Activated naive CD8-positive, alpha-beta T cell treated with anti-CD3 and anti-CD28 coated beads, Interleukin-2, amount 10 ng/mL, durations not matched to agents 7 days and 5 days (primary cell): ENCODE data around the gene SIGLEC9. TPM values are rescaled to one million over a fixed set of nuclear protein-coding genes. Genes with fewer than 3 reads are reported as not detected.
"Not testable (repeated sequence)": the region's sequence is repeated elsewhere in the genome, so short reads cannot be mapped to it uniquely, and the experiment has no call there.

Source experiments
- ATAC-seq: fragments of 150-1000 bp; cut with Tn5 transposase; one replicate; pipeline ENCODE4 v1.10.0; 2021; ENCODE audit warnings: low read depth, moderate library complexity
- POLR2A ChIA-PET: fragments of 350-600 bp; sonication (Branson Sonifier 250); formaldehyde crosslinking; loops from one replicate; lab custom pipeline; 2021; ENCODE audit warnings: antibody characterized with exemption; lab: Charles Lee
- DNase-seq: peaks from one replicate; pipeline ENCODE4 v3.0.0; 2021
- H3K27ac Mint-ChIP-seq: one replicate; pipeline ENCODE4 v1.8.0; 2022; ENCODE audit warnings: mild to moderate bottlenecking, mixed read lengths
- H3K27me3 Mint-ChIP-seq: one replicate; pipeline ENCODE4 v1.8.0; 2022; ENCODE audit warnings: mild to moderate bottlenecking, moderate library complexity, mixed read lengths
- H3K36me3 Mint-ChIP-seq: one replicate; pipeline ENCODE4 v1.8.0; 2021; ENCODE audit warnings: mild to moderate bottlenecking, mixed read lengths
- H3K4me1 Mint-ChIP-seq: one replicate; pipeline ENCODE4 v1.8.0; 2021; ENCODE audit warnings: mixed read lengths
- H3K4me3 Mint-ChIP-seq: one replicate; pipeline ENCODE4 v1.8.0; 2022; ENCODE audit warnings: mild to moderate bottlenecking, moderate library complexity, mixed read lengths
- H3K9me3 Mint-ChIP-seq: one replicate; pipeline ENCODE4 v1.8.0; 2021; ENCODE audit warnings: mixed read lengths
- total RNA-seq, 2 experiments: library from RNA; stranded (reverse); gene quantifications; one replicate each; pipeline ENCODE4 v1.2.3, GENCODE V29; 2021

SIGLEC9 gene
- total RNA-seq, 2 experiments from 2014 or later: 1.3 to 2.0 TPM

DNA sequence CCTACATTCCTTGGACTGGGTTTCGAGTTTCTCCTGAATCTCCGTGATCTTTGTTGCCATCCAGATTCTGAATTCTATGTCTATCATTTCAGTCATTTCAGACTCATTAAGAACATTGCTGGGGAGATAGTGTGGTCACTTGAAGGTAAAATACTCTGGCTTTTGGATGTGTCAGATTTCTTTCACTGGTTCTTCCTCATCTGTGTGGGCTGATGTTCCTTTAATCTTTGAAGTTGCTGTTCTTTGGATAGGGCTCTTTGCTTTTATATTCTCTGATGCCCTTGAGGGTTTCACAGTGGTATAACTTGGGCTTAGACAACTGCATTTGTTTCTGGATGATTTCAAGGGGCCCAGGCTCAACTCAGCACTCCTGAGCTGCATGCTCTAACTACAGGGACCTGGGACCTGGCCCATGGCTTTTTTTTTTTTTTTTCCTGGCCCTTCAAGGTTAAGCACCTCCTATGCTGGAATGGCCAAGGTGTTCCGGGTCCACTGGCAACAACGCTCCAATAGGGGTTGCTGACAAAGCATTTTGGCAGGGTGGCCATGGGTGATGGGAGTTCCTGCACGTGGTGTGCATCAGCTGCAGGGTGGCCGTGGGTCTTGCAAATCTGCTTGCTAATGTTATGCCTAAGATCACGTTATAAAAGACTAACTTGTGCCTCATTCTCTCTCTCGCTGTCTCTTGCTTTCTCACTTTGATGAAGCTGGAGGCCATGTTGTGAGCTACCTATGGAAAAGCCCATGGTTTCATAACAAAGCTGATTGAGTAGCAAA is 11.5 kb downstream of the SIGLEC9 start:
- peaks cover 12% of the 10 kb centered on the region for H3K27me3 Mint-ChIP-seq
- H3K4me3 Mint-ChIP-seq: no peak overlapping the region
- peaks cover 4% of the 10 kb centered on the region for H3K36me3 Mint-ChIP-seq
- ATAC-seq: no peak
- H3K27ac Mint-ChIP-seq: no peak overlapping the region
- peak; percentile 7 for DNase-seq
- POLR2A ChIA-PET: no interaction called here
- peaks cover 1% of the 10 kb centered on the region for H3K9me3 Mint-ChIP-seq
- H3K4me1 Mint-ChIP-seq: peaks cover 28% of the 10 kb centered on the region

DNA sequence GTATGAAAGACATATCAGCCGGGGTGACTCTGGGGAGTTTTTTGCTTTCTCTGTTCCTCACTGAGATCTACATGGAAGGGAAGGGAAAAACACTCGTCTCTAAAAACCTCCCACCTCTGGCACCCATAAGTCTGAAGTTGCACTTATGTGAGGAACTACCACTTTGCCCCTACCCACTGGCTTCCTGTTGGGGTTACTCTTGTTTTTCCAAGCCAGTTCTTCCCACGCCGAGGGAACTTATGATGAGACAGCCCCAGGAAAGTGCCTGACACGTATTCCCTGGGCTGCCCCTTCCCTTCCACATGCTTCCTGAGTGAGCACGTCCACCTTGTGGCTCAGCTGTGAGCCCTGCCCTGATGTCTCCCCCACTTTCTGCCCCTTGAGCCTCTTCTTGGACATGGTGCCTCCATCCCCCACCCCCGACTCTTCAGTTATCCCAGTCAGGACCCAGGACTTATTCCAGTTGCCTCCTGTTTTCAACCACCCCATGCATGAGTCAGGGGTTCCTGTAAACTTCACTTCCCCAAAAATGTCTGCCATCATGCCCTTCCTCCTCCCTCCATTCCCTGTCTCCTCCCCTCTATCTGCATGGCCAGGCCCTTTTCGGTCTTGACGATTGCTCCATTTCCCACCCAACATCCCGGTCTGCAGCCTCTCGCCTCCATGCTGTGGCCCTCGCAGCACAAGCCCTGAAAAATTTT is 12.3 kb downstream of the SIGLEC9 start:
- no peak for DNase-seq
- peaks cover 1% of the 10 kb centered on the region for H3K9me3 Mint-ChIP-seq
- no peak overlapping the region for H3K27ac Mint-ChIP-seq
- no peak for ATAC-seq
- H3K4me3 Mint-ChIP-seq: no peak overlapping the region
- H3K27me3 Mint-ChIP-seq: peaks cover 12% of the 10 kb centered on the region
- peaks cover 4% of the 10 kb centered on the region for H3K36me3 Mint-ChIP-seq
- peaks cover 25% of the 10 kb centered on the region for H3K4me1 Mint-ChIP-seq
- POLR2A ChIA-PET: no interaction called here

DNA sequence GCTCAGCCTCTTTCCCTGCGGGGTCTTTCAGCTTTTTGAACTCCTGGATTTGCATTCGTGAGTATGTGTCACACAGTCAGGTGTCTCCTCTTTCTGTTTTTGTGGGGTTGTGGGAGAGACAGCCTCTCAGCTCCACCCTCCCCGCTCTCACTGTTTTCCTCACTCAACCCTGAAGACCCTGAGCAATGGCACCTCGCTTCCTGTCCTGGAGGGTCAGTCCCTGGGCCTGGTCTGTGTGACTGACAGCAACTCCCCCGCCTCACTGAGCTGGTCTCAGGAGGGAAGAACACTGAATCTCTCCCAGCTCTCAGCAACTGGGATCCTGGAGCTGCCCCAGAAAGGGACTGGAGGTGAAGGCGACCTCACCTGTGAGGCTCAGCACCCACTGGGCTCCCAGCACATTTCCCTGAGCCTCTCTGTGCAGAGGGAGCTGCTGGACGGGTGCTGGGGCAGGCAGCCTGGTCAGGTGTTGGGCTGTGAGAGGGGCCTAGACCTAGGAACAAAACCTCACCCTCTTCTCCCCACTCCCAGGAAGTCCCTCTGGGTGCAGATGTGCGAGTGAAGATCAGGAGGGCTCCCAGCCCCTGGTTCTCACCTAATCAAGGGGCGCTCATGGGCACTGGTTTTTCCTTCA is 13.2 kb downstream of the SIGLEC9 start:
- peaks cover 23% of the 10 kb centered on the region for H3K4me1 Mint-ChIP-seq
- ATAC-seq: no peak
- H3K27me3 Mint-ChIP-seq: peaks cover 12% of the 10 kb centered on the region
- POLR2A ChIA-PET: no interaction called here
- peaks cover 1% of the 10 kb centered on the region for H3K9me3 Mint-ChIP-seq
- H3K27ac Mint-ChIP-seq: no peak overlapping the region
- no peak for DNase-seq
- no peak overlapping the region for H3K4me3 Mint-ChIP-seq
- peaks cover 4% of the 10 kb centered on the region for H3K36me3 Mint-ChIP-seq

DNA sequence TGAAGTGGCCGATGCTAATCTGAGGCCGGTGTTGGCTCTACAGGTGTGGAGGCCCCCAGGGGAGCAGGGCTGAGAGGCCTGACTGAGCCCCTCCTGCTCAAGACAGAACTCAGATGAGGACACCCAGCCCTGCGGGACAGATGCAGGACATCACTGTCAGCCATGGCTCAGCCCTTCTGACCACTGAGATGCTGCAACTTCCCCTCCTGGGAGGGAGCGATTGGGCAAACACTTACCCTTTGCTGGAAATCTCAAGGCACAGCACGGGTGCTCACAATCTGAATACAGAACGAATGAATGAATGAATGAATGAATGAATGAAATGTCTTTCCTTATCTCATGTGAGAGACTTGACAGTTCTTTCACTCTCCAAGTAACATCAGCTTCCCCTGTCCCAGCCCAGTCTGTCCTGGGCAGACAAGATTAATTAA is 13.9 kb downstream of the SIGLEC9 start:
- Mint-ChIP-seq H3K27me3 (peaks cover 12% of the 10 kb centered on the region), H3K27ac (no peak overlapping the region), H3K4me3 (no peak overlapping the region), H3K36me3 (peaks cover 4% of the 10 kb centered on the region), H3K9me3 (peaks cover 1% of the 10 kb centered on the region), H3K4me1 (peaks cover 23% of the 10 kb centered on the region)
- POLR2A ChIA-PET: no interaction called here
- no peak for ATAC-seq
- no peak for DNase-seq

DNA sequence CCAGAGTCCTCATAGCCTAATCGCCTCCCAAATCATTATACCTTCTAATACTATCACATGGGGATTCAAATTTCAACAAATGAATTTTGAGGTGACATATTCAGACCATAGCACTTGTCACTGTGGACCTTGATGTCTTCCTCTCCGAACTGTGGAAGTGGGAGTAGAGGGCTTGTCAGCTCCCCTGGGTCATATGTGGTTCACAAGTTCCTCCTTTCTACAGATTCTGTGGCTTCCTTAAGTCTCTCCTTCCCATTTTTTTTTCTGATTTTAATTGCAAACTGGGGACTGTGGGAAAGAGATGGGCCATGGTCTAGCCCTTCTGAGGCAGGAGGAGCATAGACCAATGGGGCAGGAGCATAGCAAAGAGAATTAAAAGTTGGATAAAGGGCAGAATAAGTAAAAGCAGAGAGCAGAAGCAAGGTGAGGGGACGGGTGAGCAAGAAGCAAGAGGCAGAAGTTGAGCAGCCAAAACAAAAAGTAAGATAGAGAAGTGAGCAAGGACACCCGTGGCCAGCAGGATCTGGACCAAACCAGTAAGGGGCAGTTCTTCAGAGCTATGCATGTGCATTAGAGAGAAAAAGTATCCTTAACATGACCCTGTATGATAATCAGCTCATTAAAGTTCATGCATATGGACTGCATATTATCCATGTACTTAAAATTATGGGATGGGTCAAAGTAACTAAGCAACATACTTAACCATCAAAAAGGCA is 14.8 kb downstream of the SIGLEC9 start:
- no peak for ATAC-seq
- no peak overlapping the region for H3K4me3 Mint-ChIP-seq
- POLR2A ChIA-PET: no interaction called here
- no peaks in the 10 kb centered on the region for H3K9me3 Mint-ChIP-seq
- H3K27ac Mint-ChIP-seq: no peak overlapping the region
- no peak for DNase-seq
- peaks cover 2% of the 10 kb centered on the region for H3K36me3 Mint-ChIP-seq
- H3K27me3 Mint-ChIP-seq: peaks cover 12% of the 10 kb centered on the region
- H3K4me1 Mint-ChIP-seq: peaks cover 21% of the 10 kb centered on the region

DNA sequence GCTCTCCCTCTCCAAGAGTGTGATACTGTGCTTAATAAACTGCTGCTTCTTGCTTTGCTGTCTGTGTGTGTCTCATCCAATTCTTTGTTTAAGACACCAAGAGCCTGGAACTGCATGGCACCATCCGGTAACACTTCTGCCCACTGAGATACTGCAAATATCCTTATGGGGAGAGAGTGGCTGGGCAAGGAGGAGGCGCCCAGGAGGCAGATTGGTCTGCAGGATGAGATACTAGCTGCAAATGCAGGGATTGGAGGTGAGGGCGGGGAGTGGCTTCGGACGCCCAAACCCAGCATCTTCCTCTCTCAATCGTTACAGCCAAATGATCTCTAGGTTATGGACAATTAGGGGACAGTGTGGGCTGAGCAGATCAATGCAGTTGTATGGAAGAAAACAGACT is 15.7 kb downstream of the SIGLEC9 start:
- Mint-ChIP-seq H3K27me3 (peaks cover 12% of the 10 kb centered on the region), H3K4me1 (peaks cover 21% of the 10 kb centered on the region), H3K9me3 (no peaks in the 10 kb centered on the region), H3K36me3 (peaks cover 2% of the 10 kb centered on the region), H3K27ac (peak overlapping the region; percentile 24), H3K4me3 (no peak overlapping the region)
- DNase-seq (no peak), ATAC-seq (no peak)
- POLR2A ChIA-PET: no interaction called here

DNA sequence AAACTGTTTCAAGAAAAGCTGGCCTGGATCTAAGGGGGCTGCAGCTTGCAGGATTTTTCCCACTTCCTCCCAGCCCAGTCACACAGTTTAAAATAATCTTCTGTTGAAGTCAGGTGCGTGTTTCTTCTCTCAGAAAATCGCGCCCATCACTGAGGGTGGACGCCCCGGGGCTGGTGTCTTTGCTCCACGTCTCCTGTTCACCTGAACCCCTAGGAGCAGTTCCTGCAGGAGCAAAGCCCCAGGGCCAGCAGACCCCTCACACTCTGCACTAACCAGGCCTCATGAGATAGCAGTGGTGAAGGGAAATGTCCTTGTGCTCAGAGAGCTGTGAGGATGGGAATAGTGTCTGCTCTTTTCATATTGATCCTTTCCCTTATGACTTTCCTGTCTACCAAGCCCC is 16.5 kb downstream of the SIGLEC9 start:
- H3K27me3 Mint-ChIP-seq: peaks cover 12% of the 10 kb centered on the region
- H3K4me1 Mint-ChIP-seq: peaks cover 21% of the 10 kb centered on the region
- no peak overlapping the region for H3K4me3 Mint-ChIP-seq
- H3K27ac Mint-ChIP-seq: no peak overlapping the region
- H3K36me3 Mint-ChIP-seq: no peaks in the 10 kb centered on the region
- DNase-seq (no peak), ATAC-seq (no peak)
- POLR2A ChIA-PET: no interaction called here
- no peaks in the 10 kb centered on the region for H3K9me3 Mint-ChIP-seq

DNA sequence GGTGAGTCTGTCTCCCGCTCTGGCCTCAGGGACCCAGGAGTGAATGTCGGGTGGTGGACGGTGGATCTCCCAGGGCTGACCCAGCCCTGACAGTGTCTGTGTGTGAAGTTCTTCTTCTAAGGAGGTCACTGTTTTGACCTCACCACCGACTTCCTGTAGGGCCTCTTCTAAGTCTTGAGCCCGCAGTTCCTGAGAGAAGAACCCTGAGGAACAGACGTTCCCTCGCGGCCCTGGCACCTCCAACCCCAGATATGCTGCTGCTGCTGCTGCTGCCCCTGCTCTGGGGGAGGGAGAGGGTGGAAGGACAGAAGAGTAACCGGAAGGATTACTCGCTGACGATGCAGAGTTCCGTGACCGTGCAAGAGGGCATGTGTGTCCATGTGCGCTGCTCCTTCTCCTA is 17.4 kb downstream of the SIGLEC9 start, which contains the start of gene SIGLEC7:
SIGLEC7 (plus strand) TSS at position 183 of the 400 bp plus-strand sequence; CDS start at position 252, 69 bp downstream.
- no peaks in the 10 kb centered on the region for H3K36me3 Mint-ChIP-seq
- peaks cover 12% of the 10 kb centered on the region for H3K4me1 Mint-ChIP-seq
- ATAC-seq (no peak), DNase-seq (no peak)
- POLR2A ChIA-PET: no interaction called here
- H3K27me3 Mint-ChIP-seq: peaks cover 12% of the 10 kb centered on the region
- no peak within 1 kb of the TSS for H3K4me3 Mint-ChIP-seq
- H3K9me3 Mint-ChIP-seq: no peaks in the 10 kb centered on the region
- H3K27ac Mint-ChIP-seq: no peak within 1 kb of the TSS

DNA sequence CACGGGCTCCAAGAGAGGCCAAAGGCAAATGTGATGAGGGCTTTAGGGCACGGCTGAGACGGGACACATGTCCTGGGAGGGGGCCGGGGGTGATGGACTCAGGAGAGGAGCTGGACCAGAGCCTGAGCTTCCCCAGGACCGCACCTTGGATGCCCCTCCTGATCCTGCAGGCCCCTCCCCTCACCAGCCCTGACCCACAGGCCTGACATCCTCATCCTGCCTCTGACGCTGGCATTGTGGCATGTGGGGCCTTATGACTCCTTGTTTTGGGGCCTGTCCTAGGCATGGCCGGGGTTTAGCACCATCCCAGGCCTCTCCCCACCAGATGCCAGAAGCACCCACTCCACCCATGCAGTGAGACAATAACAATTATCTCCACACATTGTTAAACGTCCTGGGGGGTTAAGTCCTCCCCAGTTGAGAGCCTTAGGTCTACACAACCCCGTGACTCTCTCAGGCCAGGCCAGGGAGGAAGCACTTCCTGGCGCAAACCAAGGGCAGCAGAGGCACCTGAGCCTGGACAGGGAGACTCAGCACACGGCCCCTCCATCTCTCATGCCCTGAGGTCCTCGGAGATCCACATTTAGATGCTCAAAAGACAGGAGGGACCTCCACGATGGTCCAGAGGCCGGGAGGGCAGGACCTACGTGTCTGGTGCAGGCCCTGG is 18.2 kb downstream of the SIGLEC9 start:
- H3K9me3 Mint-ChIP-seq, H3K27ac Mint-ChIP-seq, H3K27me3 Mint-ChIP-seq, DNase-seq, H3K4me1 Mint-ChIP-seq, H3K36me3 Mint-ChIP-seq, POLR2A ChIA-PET, ATAC-seq, H3K4me3 Mint-ChIP-seq: not testable (repeated sequence)

DNA sequence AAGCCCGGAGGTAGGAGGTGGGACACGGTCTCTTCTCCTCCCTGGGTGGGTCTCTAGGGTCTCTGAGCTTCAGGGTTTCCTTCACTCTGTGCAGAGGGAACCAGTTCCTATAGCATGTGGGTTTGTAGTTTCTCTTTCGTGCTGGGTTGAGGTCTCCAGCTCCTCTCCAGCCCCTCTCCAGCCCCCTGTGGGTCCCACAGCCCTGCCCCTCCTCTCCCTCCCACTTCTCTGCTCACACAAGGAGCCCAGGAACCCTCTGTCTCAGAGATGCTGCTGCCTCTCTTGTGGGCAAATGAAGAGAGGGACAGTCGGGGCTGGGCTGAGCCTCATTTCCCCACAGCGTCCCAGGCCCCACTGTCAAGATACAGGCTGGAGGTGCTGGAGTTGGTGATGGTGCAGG is 18.8 kb downstream of the SIGLEC9 start:
- POLR2A ChIA-PET: no interaction called here

DNA sequence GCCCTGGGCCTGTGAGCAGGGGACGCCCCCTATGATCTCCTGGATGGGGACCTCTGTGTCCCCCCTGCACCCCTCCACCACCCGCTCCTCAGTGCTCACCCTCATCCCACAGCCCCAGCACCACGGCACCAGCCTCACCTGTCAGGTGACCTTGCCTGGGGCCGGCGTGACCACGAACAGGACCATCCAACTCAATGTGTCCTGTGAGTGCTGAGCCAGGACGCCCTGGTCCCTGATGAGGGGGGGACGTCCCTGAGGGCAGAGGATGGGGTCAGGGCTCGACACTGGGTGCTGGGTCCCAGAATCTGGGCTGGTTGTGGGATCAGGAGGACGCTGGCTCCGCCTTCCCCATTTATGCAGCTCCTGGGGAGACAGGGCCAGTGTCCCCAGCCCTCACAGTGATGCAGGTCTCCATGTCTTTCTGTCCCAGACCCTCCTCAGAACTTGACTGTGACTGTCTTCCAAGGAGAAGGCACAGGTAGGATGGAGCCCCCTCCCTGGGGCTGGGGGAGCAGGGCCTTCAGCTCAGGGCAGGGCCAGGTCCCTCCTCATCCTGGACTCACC is 19.9 kb downstream of the SIGLEC9 start:
- H3K27me3 Mint-ChIP-seq: peaks cover 9% of the 10 kb centered on the region
- H3K27ac Mint-ChIP-seq: no peak overlapping the region
- peaks cover 8% of the 10 kb centered on the region for H3K4me1 Mint-ChIP-seq
- H3K36me3 Mint-ChIP-seq: no peaks in the 10 kb centered on the region
- no peak for DNase-seq
- no peak for ATAC-seq
- POLR2A ChIA-PET: no interaction called here
- no peak overlapping the region for H3K4me3 Mint-ChIP-seq
- H3K9me3 Mint-ChIP-seq: no peaks in the 10 kb centered on the region

More for the DNA sequence above, 18.8 kb downstream of the SIGLEC9 start:
- DNase-seq: no peak
- no peaks in the 10 kb centered on the region for H3K36me3 Mint-ChIP-seq
- H3K9me3 Mint-ChIP-seq: no peaks in the 10 kb centered on the region
- H3K4me1 Mint-ChIP-seq: peaks cover 8% of the 10 kb centered on the region
- no peak overlapping the region for H3K27ac Mint-ChIP-seq
- no peak for ATAC-seq
- H3K4me3 Mint-ChIP-seq: no peak overlapping the region
- peaks cover 11% of the 10 kb centered on the region for H3K27me3 Mint-ChIP-seq

DNA sequence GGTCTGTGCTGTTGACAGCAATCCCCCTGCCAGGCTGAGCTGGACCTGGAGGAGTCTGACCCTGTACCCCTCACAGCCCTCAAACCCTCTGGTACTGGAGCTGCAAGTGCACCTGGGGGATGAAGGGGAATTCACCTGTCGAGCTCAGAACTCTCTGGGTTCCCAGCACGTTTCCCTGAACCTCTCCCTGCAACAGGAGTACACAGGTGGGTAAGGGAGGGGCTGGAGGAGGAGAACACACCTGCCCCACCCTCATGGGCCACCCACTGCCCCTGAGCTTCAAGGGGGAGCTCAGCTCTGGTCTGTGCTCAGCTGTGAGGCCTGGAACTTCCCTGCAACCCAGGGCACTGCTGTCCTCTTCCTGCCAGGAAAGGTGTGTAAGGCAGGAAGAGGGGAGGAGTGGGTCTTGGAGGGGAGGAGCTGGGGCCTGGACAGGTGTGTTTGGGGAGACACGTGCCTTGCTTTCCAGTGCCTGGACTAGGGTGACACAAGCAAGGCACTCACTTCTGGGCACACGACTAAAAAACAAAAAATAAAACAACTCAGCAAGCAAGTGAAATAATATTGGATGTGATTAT is 21.3 kb downstream of the SIGLEC9 start:
- Mint-ChIP-seq H3K9me3 (peaks cover 1% of the 10 kb centered on the region), H3K27ac (peak overlapping the region; percentile 23), H3K4me3 (no peak overlapping the region), H3K4me1 (peaks cover 9% of the 10 kb centered on the region), H3K36me3 (no peaks in the 10 kb centered on the region), H3K27me3 (peaks cover 14% of the 10 kb centered on the region)
- POLR2A ChIA-PET: no interaction called here
- no peak for DNase-seq
- no peak for ATAC-seq
